Right hindlimb (tissue), 1 donor: Measurements from ENCODE around the gene SPACDR.

Experiments
- DNase-seq: peaks from one replicate; pipeline ENCODE4 v3.0.0-alpha.2; 2018

Gene SPACDR

GRCh38 chr7:100407285-100408180, 56.5 kb downstream of the SPACDR start:
- DNase-seq: no peak

GRCh38 chr7:100406767-100407166, 57.3 kb downstream of the SPACDR start:
- DNase-seq: no peak
